GM21528 (cell line): ENCODE measurements around the gene ATRIP.

ENCODE experiments used
- ATAC-seq: cut with Tn5 transposase; IDR thresholded peaks from one replicate; pipeline ENCODE4 v1.9.1; 2021; ENCODE audit warnings: mild to moderate bottlenecking, moderate library complexity; ENCODE audit not compliant: unreplicated experiment, low FRiP score

Gene ATRIP

DNA sequence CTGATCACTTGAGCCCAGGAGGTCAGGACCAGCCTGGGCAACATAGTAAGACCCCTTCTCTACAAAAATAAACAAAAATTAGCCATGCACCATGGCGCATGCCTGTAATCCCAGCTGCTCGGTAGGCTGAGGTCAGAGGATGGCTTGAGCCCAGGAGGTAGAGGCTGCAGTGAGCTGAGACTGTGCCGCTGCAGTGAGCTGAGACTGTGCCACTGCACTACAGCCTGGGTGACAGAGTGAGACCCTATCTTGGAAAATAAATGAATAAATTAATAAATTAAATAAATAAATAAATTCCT is 46.6 kb downstream of the ATRIP start:
- no peak for ATAC-seq

- no peak for ATAC-seq
Observed at GRCh38 chr3:48500656-48501055, 54.1 kb downstream of the ATRIP start.

DNA sequence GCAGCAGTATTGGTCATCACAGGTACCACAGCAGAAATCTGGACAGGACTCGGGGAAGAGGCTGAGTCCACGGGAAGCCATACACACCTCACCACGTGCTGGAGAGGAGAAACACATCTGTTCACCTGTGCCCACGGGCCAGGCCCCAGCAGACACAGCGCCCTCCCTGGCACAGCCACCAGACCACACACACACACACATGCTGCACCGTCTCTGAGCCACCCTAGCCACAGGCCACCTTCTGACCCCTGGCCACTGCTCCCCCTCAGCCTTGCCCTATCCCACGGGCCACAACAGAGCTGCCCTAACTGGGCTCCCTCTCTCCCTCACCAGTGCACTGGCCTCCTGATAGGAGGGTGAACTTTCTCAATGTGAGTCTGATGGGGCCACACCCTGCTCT is 54.7 kb downstream of the ATRIP start:
- no peak for ATAC-seq

DNA sequence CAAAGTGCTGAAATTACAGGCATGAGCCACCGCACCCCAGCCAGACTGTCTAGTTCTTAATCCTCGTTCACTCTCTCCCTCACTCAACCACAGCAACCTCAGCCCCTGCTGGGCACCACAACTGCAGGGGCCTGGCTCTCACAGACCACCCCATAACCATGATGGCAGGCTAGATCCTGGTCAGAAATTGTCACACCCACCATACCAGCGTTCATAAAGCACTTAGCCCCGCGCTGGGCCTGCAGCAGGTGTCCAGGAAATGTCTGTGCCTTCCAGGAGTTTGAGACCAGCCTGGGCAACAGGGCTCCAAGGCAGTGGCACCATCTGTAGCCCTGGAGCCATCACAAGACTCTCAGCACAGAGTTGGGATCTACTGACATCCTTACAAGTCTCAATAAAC is 55.6 kb downstream of the ATRIP start:
- no peak for ATAC-seq

GRCh38 chr3:48502728-48503168 is 56.2 kb downstream of the ATRIP start:
- ATAC-seq: no peak

DNA sequence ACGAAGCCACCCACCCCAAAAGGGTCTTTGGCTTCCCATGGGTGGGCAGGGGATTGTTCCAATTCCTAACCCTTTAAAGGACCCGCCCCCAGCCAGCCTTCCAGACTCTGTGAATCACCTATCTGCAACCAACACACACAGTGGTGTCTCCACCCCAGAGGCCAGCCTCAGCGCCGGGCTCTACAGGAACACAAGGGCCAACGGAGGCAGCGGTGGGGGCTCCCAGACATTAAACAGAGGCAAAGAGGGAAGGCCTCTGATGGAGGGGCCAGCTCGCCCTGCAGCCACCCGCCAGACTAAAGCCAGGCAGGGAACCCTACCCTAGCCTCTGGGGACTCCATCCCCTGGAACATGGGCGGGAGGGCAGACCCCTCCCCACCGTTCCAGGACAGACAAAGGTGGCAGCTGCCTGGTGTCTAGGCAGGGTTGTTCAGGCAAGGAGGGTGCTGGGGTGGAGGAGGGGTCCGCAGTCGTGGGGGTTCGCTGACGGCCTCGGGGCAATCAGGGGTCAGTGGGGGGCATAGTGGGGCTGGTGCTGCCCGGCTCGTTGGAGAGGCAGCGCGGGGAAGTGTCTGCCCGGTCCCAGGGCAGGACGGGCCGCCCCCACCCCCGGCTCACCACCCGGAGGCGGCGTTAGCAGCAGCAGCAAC is 57.0 kb downstream of the ATRIP start:
- no peak for ATAC-seq

- ATAC-seq: no peak
Observed at GRCh38 chr3:48504051-48504946, 57.8 kb downstream of the ATRIP start, which contains the start of gene SHISA5. TSS of gene SHISA5 (minus strand) at chr3:48504174. CDS start at chr3:48504094, 80 bp downstream.

DNA sequence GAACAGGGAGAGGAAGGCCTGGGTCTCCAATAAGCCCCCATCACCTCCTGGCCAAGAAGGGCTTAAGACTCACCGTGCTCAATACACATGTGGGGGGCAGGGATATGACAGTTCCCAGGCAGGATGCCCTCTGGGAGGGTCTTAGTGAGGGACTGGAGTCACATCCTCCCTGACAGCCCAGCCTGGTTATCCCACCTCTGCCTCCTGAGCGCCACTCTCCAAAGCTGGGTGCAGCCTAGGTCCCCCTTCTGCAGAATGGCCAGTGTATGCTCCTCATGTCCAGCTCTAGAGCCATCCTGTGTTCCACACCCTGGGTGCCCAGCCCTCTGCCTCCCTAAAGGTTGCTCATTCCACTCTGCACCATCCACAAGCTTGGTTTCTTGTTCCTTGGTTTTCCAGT is 58.6 kb downstream of the ATRIP start:
- no peak for ATAC-seq

DNA sequence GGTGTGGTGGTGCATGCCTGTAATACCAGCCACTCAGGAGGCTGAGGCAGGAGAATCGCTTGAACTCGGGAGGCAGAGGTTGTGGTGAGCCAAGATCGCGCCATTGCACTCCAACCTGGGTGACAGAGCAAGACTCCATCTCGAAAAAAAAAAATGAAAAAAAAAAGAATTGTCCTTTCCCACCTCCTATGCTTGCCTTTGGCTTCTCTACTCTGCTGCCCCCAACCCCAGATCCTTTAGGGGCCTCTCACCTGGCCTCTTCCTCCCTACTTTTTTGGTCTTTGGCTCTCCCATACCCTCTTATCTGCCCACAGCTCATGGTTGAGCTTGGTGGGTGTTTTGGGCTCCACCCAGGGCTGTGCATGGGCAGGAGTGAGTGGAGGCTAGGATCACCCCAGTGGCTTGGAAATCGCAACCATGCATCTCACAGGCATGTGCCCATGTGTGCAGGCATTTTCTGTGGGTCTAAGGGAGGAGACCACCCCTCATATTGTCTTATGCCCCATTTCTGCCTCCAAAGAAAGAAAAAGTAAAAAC is 59.5 kb downstream of the ATRIP start:
- no peak for ATAC-seq

GRCh38 chr3:48507256-48508061 is 60.9 kb downstream of the ATRIP start:
- ATAC-seq: no peak

DNA sequence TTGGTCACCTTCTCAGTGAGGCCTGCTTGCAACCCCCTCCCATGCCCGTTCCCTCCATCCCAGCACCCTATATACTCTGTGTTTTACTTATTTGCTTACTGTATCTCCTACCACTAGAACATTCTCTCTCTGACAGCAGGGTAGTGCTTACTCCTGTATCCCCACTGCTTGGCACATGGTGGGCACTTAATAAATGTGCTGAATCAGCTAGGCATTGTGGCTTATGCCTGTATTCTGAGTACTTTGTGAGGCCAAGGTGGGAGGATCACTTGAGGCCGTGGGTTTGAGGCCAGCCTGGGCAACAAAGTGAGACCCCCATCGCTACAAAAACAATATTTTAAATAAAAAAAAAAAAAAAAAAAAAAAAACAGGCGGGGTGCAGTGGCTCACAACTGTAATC is 65.0 kb downstream of the ATRIP start:
- ATAC-seq: no peak

DNA sequence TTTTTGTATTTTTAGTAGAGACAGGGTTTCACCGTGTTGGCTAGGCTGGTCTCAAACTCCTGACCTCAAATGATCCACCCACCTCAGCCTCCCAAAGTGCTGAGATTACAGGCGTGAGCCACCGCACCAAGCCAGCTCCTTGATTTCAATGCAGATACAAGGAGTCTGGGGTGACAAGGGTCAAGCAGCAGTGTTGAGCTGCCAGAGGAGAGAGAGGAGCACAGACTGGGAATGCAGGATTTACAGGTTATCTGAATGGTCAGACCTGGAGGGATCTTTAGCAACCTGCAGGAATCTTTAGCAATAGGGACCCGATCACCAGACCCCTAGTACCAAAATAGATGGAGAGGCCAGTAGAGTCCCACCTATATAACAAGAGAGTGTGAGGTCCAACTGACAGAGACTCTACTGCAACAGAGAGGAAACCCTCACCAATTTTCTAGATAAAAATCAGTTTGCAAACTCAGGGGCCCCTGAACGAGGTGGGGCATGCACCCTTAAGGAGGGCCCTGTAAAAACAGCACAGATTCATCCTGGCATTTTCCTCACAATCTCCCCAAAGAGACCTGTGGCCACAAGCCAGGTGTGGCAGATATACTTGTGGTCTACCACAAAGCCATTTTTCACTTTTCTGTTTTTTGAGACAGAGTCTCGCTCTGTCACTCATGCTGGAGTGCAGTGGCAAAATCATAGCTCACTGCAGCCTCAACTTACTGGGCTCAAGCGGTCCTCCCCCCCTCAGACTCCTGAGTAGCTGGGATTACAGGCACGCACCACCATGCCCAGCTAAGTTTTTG is 68.1 kb downstream of the ATRIP start:
- no peak for ATAC-seq
